ENCODE data around the gene SYT7. TPM values are rescaled to one million over a fixed set of nuclear protein-coding genes. Genes with fewer than 3 reads are reported as not detected.

Gene SYT7
- total RNA-seq, 6 experiments from 2014 or later: 13.1 to 70.8 (median 31.6) TPM

DNA sequence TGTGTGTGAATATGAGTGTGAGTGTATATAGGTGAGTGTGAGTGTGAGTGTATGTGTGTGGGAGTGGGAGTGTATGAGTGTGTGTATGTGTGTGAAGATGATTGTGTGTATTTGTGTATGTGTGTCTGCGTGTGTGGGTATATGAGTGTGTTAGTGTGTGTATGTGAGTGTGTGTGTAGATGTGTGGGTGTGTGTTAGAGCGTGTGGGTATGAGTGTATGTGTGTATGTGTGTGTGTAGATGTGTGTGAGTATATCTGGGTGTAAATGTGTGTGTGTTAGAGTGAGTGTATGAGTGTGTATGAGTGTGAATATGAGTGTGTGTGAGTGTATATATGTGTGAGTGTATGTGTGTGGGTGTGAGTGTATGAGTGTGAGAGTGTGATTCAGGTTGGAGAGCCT is 83.4 kb downstream of the SYT7 start:
- ATAC-seq (no peak), DNase-seq (no peak)
- 61% methylated on average over 2 of the region's 2 CpGs for WGBS (ENCODE audit: insufficient coverage, low coverage, low lambda C conversion rate, missing lambda C conversion rate)
- no peak overlapping the region for H3K27ac ChIP-seq
- H3K36me3 ChIP-seq: no peaks in the 10 kb centered on the region
- H3K27me3 ChIP-seq: no peaks in the 10 kb centered on the region
- intact Hi-C loops (cut with DNase I): no loop called here
- H3K9me3 ChIP-seq: no peaks in the 10 kb centered on the region
- no peak for TF ChIP-seq POLR2A (IDR thresholded peaks at IDR 0.05)
- TF ChIP-seq, protein P1, sequence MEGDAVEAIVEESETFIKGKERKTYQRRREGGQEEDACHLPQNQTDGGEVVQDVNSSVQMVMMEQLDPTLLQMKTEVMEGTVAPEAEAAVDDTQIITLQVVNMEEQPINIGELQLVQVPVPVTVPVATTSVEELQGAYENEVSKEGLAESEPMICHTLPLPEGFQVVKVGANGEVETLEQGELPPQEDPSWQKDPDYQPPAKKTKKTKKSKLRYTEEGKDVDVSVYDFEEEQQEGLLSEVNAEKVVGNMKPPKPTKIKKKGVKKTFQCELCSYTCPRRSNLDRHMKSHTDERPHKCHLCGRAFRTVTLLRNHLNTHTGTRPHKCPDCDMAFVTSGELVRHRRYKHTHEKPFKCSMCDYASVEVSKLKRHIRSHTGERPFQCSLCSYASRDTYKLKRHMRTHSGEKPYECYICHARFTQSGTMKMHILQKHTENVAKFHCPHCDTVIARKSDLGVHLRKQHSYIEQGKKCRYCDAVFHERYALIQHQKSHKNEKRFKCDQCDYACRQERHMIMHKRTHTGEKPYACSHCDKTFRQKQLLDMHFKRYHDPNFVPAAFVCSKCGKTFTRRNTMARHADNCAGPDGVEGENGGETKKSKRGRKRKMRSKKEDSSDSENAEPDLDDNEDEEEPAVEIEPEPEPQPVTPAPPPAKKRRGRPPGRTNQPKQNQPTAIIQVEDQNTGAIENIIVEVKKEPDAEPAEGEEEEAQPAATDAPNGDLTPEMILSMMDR (IDR thresholded peaks at IDR 0.05): no peak
- no peak overlapping the region for H3K4me3 ChIP-seq
- H3K4me1 ChIP-seq: no peaks in the 10 kb centered on the region

DNA sequence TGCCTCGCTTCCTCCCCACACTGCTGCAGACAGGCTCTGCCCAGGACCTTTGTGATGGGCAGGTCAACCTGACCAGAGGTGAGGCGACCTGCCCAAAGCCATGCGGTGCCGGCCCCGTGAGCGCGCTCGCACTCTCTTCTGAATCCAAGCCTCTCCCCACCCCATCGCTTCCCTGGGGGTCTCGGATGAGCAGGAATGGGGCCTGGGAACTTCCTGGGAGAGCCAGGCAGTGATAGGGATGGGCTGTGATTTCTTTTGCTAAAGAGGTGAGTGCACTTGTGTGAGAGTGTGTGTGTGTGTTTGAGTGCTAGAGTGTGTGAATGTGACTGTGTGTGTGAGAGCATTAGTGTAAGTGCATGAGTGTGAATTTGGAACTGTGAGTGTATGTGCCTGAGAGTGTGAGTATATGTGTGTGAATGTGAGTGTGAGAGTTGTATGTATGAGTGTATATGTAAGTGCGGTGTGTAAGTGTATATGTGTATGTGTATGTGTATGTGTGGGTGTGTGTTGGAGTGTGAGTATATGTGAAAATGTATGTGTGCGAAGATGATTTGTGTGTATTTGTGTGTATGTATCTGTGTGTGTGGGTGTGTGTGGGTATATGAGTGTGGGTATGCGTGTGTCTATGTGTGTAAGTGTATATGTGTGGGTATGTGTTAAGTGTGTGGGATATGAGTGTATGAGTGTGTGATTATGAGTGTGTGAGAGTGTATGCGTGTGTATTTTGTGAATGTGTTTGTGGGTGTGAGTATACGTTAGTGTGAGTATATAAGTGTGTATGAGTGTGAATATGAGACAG is 84.1 kb downstream of the SYT7 start:
- intact Hi-C loops (cut with DNase I): no loop called here
- WGBS (ENCODE audit: insufficient coverage, low coverage, low lambda C conversion rate, missing lambda C conversion rate): 95% methylated on average over 7 of the region's 15 CpGs
- Histone ChIP-seq H3K27ac (no peak overlapping the region), H3K4me1 (no peaks in the 10 kb centered on the region), H3K27me3 (no peaks in the 10 kb centered on the region), H3K4me3 (no peak overlapping the region), H3K36me3 (no peaks in the 10 kb centered on the region), H3K9me3 (no peaks in the 10 kb centered on the region)
- ATAC-seq: no peak
- no peak for DNase-seq
- TF ChIP-seq, protein P1 (IDR thresholded peaks at IDR 0.05): no peak
- TF ChIP-seq POLR2A (IDR thresholded peaks at IDR 0.05): no peak

DNA sequence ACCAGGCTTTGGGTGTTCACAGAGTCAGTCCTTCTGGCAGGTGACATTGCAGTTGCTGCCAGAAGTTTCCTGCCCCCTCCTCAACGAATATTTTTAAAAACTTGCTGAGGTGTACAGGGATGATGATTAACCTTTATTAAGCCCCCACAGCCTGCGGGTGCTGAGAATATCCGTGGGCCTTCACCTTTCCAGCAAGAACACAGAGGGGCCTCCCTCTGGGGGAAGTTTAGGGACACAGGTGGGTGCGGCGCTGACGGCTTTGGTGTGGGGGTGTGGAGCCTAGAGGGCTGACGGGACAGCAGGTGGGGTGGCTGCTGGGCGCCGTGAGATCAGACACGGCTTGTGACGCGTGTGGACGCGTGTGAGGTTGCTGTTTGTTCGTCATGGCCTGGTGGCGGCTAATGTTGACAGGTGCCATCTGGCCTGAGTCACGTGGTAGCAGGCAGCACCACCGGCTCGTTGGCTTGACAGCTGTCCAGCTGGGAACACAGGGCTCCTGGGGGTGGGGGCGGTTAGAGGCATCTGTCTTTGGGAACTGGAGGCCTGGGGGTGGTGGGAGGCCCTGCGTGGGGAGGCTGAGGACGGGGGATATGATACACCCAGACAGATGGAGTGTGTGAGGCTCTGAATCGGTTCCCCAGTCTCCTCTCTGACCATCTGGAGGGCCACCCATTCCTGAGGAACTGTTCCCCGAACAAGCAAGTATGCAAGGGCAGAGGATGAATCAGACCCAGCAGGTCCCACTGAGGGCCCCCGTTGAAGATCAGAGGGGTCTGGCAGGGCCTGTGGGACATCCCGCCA is 84.9 kb downstream of the SYT7 start:
- no peak overlapping the region for H3K4me3 ChIP-seq
- no peaks in the 10 kb centered on the region for H3K4me1 ChIP-seq
- no peak for TF ChIP-seq POLR2A (IDR thresholded peaks at IDR 0.05)
- TF ChIP-seq, protein P1 (IDR thresholded peaks at IDR 0.05): no peak
- intact Hi-C loops (cut with DNase I): no loop called here
- no peaks in the 10 kb centered on the region for H3K27me3 ChIP-seq
- no peaks in the 10 kb centered on the region for H3K36me3 ChIP-seq
- 76% methylated on average over 2 of the region's 26 CpGs for WGBS (ENCODE audit: insufficient coverage, low coverage, low lambda C conversion rate, missing lambda C conversion rate)
- ATAC-seq (no peak), DNase-seq (no peak)
- H3K27ac ChIP-seq: no peak overlapping the region
- no peaks in the 10 kb centered on the region for H3K9me3 ChIP-seq

DNA sequence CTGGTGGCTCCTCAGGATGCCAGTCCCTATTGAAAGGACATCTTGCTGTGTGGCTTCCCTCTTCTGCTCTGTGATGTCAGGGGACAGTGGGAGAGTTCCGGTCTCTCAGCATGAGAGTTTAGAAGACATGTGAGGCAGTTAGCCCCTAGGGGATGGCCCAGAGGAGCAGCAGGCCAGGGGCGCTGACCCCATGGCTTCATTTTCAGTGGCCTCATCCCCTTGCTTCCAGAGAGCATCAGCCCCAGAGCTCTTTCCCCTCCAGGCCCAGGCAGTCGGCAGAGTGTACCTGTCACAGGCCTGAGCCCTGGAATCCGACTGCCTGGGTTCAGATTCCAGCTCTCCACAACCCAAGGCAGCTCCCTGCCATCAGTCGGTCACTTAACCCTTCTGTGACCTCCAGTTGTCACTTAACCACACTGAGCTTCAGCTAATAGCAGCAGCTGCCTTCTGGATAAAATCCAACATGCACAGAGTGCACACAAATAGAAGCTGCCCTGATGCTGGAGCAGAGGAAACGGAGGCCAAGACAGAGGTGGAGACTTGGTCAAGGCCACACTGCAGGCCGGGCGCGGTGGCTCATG is 86.4 kb downstream of the SYT7 start:
- Histone ChIP-seq H3K4me1 (peaks cover 0 to 15% (median 7%) of the 10 kb centered on the region in 4 donors), H3K27me3 (no peaks in the 10 kb centered on the region), H3K36me3 (no peaks in the 10 kb centered on the region), H3K9me3 (no peaks in the 10 kb centered on the region), H3K27ac (no peak overlapping the region), H3K4me3 (no peak overlapping the region)
- TF ChIP-seq, protein P1 (IDR thresholded peaks at IDR 0.05): no peak
- no peak for TF ChIP-seq POLR2A (IDR thresholded peaks at IDR 0.05)
- DNase-seq (no peak), ATAC-seq (no peak)
- intact Hi-C loops (cut with DNase I): no loop called here
- WGBS (ENCODE audit: insufficient coverage, low coverage, low lambda C conversion rate, missing lambda C conversion rate): 6% methylated on average over 6 of the region's 9 CpGs
